ENCODE data around the gene LHX6. TPM values are rescaled to one million over a fixed set of nuclear protein-coding genes. Genes with fewer than 3 reads are reported as not detected.

LHX6 gene
- polyA plus RNA-seq, 1 experiment = not detected

GRCh38 chr9:122239722-122240121 is 11.0 kb upstream of the LHX6 start:
- POLR2A ChIA-PET = no interaction called here
- no peak for TF ChIP-seq CTCF (IDR thresholded peaks at IDR 0.05; ENCODE audit: insufficient read depth, low read depth, low read length)
- Histone ChIP-seq H3K27me3 (ENCODE audit: control insufficient read depth, insufficient read depth, low read length) (no peaks in the 10 kb centered on the region), H3K4me3 (ENCODE audit: low read depth, low read length) (no peak overlapping the region), H3K36me3 (ENCODE audit: control insufficient read depth, insufficient read depth, low read length) (peaks cover 9% of the 10 kb centered on the region)
- no peak for DNase-seq (ENCODE audit: low read depth)
- CTCF ChIA-PET = no interaction called here

- peaks cover 5% of the 10 kb centered on the region for H3K36me3 ChIP-seq (ENCODE audit: control insufficient read depth, insufficient read depth, low read length)
- no peak for DNase-seq (ENCODE audit: low read depth)
- no peak overlapping the region for H3K4me3 ChIP-seq (ENCODE audit: low read depth, low read length)
- TF ChIP-seq CTCF (IDR thresholded peaks at IDR 0.05; ENCODE audit: insufficient read depth, low read depth, low read length) = no peak
- POLR2A ChIA-PET = no interaction called here
- CTCF ChIA-PET = no interaction called here
- H3K27me3 ChIP-seq (ENCODE audit: control insufficient read depth, insufficient read depth, low read length) = peaks cover 2% of the 10 kb centered on the region; the same call in 1 of the 2 replicates
Observed at GRCh38 chr9:122236681-122237080, 7.9 kb upstream of the LHX6 start.

- POLR2A ChIA-PET = no interaction called here
- TF ChIP-seq CTCF (IDR thresholded peaks at IDR 0.05; ENCODE audit: insufficient read depth, low read depth, low read length) = no peak
- Histone ChIP-seq H3K27me3 (ENCODE audit: control insufficient read depth, insufficient read depth, low read length) (peaks cover 20% of the 10 kb centered on the region), H3K36me3 (ENCODE audit: control insufficient read depth, insufficient read depth, low read length) (no peaks in the 10 kb centered on the region), H3K4me3 (ENCODE audit: low read depth, low read length) (no peak overlapping the region)
- CTCF ChIA-PET = interaction anchor here (0.6 kb wide), 1 partner anchor 9 kb away, joined by 3 read pairs; no protein-coding TSS in a partner anchor
- DNase-seq (ENCODE audit: low read depth) = no peak
Observed at GRCh38 chr9:122234022-122234748, 5.4 kb upstream of the LHX6 start.

- peaks cover 27% of the 10 kb centered on the region for H3K27me3 ChIP-seq (ENCODE audit: control insufficient read depth, insufficient read depth, low read length)
- ChIA-PET POLR2A (no interaction called here), CTCF (interaction anchor here (1.2 kb wide), 1 partner anchor 38 kb away, joined by 3 read pairs; no protein-coding TSS in a partner anchor)
- no peak overlapping the region for H3K4me3 ChIP-seq (ENCODE audit: low read depth, low read length)
- no peaks in the 10 kb centered on the region for H3K36me3 ChIP-seq (ENCODE audit: control insufficient read depth, insufficient read depth, low read length)
- DNase-seq (ENCODE audit: low read depth) = no peak
- no peak for TF ChIP-seq CTCF (IDR thresholded peaks at IDR 0.05; ENCODE audit: insufficient read depth, low read depth, low read length)
Observed at GRCh38 chr9:122232796-122233306, 4.1 kb upstream of the LHX6 start.

GRCh38 chr9:122229485-122229837 is 704 bp upstream of the LHX6 start:
- CTCF ChIA-PET = interaction anchor here (0.6 to 1.2 kb wide), 3 partner anchors 15 to 223 kb away, joined by 3 to 4 read pairs (median 3); no protein-coding TSS in a partner anchor
- no peak for TF ChIP-seq CTCF (IDR thresholded peaks at IDR 0.05; ENCODE audit: insufficient read depth, low read depth, low read length)
- DNase-seq (ENCODE audit: low read depth) = no peak
- H3K27me3 ChIP-seq (ENCODE audit: control insufficient read depth, insufficient read depth, low read length) = peaks cover 59% of the 10 kb centered on the region
- H3K36me3 ChIP-seq (ENCODE audit: control insufficient read depth, insufficient read depth, low read length) = no peaks in the 10 kb centered on the region
- POLR2A ChIA-PET = no interaction called here
- H3K4me3 ChIP-seq (ENCODE audit: low read depth, low read length) = no peak overlapping the region

Measured in BJ (cell line).